NOMO-1 (cell line): ENCODE results near the gene FBLL1.
"Not testable (repeated sequence)": the region's sequence is repeated elsewhere in the genome, so short reads cannot be mapped to it uniquely, and the experiment has no call there.

Experiments used
- DNase-seq, 2 experiments: peaks; one replicate each; lab custom pipeline; 2025; ENCODE audit not compliant: unreplicated experiment in 2 of 2; lab: John Stamatoyannopoulos, UW

FBLL1 gene

DNA sequence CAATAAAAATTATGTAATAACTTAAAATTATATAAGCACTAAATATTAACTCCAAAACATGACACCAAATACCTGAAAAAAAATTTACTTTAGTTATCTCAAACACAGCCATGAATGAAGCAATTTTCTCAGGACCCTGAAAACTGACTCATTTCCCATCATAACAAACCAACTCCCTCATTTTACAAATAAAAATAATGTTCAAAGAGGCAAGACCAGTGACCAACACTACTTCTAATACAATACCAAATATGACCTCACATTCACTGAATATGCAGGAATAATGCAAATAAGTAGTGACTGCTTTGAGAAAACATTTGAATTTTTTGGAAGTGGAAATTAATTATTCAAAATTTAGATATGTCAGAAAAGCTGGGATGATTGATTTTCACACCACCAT lies 21.6 kb downstream of the FBLL1 start:
- no peak for DNase-seq

DNA sequence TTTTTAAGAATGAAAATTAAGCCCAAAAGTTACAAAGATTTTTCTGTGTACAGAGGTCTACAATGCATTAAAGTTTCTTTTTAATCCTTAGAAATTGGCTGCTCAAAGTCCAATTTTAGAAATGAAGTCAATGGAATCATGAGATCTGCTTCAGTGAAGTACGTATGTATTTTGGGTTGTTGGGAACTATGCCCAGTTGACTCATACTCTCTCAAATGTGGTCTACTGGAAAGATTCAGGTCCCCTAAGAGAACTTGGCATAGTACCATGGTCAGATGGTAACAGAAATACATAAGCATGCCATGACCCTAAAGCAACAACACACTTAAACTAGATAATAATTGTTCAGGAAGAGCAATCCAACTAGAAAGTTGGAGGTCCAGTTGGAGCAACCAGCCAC lies 23.0 kb downstream of the FBLL1 start:
- DNase-seq, result no peak

DNA sequence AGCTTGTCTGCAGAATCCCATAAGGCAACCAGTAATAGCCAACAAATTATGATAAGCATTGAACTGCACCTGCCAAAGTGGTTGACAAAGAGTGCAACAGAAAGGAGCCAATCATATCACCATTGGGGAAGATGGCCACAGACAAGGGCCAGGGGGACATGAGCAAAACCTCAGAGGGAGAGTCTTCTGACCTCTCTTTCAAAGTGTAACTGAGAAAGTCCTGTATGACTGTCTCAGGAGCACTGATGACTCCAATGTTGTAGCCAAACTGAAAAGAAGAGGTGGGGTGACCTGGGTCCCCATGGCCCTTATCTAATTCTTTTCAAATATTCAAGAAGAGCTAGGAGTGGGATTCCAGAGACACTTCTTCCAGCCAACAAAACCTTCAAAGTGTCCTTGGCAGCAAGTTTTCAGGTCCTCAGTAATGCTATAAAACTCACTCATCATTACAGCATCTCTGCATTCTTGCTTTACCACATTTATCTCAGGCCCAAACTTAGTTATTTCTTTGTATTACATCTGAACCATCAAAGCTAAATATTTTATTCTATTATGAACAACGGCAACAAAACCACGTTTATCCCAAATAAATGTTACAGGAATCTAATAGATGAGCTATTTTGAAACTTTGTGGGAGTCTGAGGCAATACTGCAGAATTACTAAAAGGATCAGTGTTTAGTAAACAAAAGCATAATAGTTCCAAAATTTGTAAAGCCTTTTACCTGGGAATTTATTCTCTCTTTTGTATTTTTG lies 24.4 kb downstream of the FBLL1 start:
- no peak for DNase-seq

DNA sequence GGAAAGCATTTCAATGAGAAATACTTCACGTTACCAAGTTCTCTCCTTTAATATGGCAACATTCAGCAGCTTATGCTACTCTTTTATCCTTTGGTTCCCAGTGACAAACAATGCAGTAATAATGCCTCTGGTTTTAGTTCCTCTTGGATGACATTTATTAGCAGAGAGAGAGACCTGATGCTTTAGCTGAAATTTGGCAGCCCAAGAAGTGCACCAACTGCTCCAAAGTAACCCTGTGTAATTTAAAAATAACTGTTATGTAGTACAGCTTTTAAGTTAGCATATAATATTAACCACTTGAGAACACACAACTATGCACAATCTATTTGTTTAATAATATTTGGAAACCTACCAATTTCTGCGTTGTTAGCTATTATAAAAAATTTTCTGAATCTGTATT lies 28.3 kb downstream of the FBLL1 start:
- DNase-seq, result no peak

DNA sequence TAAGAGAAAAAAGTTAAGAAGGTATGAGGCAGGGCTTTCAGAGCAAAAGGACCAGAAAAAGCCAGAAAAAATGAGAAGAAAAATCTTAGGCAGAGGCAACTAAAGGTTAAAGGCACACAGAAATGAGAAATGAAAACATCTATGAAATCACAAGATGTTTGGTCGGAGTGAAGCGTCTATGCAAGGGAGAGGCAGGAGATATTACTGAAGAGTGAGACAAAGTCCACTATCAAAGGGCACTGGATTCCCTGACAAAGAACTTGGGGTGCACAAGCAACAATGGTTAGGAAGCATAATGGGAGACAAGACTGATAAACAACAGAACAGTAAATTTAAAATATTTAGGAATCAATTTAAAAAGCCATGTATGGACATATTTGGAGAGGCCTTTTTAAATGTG lies 33.2 kb downstream of the FBLL1 start:
- no peak for DNase-seq

DNA sequence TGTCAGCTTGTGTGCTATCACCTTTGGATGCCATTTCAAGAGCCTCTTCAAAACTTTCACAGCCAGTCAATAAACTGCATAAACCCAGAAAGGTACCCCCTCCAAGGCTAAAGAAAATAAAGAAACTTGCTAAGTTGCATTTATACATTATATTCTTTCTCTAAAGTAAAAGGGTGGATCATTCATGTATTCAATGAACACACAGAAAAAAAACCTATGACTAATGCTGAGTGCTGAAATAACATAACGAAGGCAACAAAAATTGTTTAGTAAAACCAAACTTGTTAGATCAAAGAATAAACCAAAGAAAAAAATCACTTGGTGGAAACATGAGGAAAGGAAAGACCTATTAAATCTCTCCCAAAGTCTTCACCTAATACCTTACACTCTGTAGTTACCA lies 34.9 kb downstream of the FBLL1 start:
- no peak for DNase-seq

DNA sequence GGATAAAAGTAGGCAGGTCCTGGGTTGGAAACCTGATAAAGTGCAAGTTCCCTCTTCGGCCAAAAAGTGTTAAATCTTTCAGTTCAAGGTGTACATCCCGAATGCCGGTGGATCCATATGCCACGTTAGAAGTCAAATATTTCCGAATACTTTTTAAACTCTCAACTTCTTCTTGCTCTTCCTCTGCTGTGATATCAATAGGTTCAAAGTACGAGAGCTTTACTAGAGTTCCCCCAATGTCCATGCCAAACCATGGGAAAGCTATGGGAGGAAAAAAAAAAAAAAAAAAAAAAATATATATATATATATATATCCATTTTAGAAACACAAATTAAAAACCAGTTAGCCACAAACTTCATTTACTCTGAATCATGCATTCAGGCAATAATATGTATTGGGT lies 39.6 kb downstream of the FBLL1 start:
- DNase-seq, result no peak

DNA sequence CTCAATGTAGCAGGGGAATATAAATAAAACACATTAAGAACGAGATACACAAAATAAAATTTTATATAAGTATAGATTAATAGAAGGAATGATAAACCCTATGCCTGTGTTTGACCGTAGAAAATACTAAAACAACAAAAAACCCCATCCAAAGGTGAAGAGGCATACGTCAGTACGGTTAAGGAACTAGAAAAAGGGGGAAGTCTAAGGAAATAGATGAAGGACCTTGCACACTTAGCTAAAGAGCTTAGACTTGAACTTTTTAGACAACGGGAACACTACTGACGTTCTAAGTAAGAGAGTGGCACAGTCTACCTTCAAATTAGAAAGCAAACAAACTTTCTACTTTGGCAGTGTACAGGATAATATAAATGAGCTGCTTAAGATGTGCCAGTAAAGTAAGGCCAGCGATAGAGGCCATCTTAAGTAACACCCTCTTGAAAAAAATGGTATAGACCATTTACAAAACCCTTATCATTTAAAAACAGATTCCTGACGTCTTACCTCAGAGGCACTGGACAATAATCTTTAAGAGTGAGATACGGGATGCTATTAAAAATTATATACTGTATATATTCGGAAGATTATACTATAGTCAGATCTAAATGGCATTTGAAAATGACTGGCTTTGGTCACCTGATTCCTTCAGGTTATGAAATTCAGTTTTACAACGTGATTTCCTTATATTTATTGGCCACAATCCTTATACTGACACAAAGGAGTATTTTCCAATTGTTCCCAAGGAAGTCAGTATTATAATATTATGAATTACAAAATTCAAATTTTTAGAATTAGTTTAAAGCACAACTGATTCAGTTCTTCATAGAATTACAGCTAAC lies 41.6 kb downstream of the FBLL1 start:
- no peak for DNase-seq

DNA sequence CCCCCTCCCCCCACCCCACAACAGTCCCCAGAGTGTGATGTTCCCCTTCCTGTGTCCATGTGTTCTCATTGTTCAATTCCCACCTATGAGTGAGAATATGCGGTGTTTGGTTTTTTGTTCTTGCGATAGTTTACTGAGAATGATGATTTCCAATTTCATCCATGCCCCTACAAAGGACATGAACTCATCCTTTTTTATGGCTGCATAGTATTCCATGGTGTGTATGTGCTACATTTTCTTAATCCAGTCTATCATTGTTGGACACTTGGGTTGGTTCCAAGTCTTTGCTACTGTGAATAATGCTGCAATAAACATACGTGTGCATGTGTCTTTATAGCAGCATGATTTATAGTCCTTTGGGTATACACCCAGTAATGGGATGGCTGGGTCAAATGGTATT lies 44.6 kb downstream of the FBLL1 start:
- not testable (repeated sequence) for DNase-seq

DNA sequence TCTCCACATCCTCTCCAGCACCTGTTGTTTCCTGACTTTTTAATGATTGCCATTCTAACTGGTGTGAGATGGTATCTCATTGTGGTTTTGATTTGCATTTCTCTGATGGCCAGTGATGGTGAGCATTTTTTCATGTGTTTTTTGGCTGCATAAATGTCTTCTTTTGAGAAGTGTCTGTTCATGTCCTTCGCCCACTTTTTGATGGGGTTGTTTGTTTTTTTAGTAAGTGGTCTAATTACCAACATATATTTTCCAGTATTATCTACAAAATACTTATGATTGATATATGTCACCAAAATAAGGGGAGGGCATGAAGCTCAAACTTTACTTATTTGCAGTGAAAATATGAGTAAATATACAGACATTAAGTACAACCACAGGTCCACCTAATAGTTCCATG lies 45.1 kb downstream of the FBLL1 start:
- not testable (repeated sequence) for DNase-seq

DNA sequence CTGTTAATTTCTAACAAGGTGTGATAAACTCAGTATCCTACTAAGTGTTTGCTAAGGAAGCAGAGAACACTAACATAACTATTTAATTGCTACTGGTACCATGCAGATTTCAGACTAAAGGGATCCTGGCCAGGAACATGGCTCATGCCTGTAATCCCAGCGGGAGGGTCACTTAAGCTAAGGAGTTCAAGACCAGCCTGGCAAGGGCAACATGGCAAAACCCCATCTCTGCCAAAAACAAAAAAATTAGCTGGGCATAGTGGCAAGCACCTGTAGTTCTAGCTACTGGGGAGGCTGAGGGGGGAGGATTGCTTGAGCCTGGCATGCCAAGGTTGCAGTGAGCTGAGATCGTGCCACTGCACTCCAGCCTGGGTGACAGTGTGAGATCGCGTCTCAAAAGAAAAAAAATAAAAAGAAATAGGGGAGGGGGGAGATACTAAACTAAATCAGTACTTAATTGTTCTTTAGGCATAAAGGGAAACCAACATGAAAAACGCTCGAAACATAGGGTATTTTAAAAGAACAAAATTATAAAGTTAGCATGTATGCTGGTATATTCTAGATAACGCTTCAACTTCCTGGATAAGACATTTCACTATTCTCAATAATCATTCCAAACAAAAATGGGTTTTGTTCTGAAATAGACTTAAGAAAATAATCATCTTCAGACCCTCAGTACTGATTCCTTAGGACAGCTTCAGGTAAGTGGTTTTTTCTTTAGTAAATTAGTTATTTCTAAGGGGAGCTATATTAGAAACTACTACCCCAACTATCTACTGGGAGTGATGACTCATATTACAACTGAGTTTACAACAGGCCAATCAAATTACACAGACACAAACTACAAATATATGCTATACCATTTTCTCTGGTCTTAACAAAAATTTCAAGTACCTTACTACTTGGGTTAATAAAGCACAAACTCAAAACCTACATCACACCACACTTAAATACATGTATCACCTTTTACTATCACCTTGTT lies 46.6 kb downstream of the FBLL1 start:
- DNase-seq, result no peak

DNA sequence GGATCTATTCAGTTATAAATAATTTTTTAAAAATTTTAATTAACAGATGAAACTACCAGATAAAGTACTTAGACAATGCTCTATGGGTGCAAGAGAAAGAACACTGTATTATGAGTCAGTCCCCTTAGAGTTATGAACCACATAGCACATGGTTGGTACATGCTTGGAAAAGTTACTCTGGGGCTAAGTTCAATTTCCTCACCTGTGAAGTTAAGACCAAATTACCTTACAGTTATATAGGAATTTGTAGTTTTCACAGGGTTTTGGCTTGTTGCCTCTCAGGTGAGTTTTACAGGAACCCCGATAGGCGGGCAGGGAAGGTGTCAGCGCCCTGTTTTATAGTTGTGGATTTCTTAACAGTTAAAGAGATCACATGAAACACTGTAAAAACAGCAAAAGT lies 48.9 kb downstream of the FBLL1 start:
- DNase-seq, result peak in 1 of 2 experiments; percentile 20

DNA sequence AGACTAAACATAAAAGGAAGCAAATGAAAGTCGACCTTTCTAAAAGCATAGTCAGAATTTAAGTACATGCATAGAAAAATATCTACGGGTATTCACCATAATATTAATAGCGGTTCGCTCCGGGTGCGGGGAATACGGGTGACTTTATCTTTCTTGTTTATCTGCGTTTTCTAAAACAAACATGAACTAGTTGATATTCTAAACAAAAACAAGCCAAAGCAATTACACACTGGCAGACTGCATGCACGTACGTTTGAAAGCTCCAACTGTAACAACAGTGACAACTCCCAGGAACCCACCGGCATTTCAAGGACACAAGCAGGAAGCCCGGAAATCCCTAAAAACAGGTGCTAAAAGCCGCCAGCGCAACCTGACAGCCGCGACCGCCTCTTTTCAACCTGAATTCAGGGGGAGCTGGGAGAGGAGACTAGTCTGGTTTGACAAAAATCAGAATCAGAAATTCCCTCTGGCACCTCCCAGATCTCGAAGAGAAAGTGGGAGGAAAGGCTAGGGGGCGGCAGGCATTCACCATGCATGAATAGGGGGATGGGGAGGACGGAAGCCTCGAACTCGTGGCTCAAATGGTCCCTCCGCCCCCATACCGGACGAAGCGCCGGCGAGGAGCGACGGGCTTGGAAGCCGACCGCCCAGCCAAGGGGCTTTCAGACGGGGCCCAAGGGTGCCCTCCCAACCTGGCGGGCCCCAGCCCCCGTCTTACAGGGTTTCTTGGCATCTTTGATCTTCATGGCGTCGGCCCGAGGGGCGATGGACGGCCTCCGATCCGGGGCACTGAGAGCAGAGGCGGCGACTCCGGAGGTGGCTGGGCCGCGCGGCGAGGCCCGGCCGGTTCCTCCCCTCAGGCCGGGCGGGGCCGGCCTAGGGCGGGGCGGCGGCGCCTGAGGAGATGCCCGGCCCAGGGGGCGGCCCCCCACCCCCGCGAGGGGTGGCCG lies 49.7 kb downstream of the FBLL1 start, which contains the start of gene PANK3:
TSS of gene PANK3 (minus strand) at position 831 of the 950 bp plus-strand sequence. CDS start at position 746, 85 bp downstream.
- peak; percentile 74 to 83 for DNase-seq

DNA sequence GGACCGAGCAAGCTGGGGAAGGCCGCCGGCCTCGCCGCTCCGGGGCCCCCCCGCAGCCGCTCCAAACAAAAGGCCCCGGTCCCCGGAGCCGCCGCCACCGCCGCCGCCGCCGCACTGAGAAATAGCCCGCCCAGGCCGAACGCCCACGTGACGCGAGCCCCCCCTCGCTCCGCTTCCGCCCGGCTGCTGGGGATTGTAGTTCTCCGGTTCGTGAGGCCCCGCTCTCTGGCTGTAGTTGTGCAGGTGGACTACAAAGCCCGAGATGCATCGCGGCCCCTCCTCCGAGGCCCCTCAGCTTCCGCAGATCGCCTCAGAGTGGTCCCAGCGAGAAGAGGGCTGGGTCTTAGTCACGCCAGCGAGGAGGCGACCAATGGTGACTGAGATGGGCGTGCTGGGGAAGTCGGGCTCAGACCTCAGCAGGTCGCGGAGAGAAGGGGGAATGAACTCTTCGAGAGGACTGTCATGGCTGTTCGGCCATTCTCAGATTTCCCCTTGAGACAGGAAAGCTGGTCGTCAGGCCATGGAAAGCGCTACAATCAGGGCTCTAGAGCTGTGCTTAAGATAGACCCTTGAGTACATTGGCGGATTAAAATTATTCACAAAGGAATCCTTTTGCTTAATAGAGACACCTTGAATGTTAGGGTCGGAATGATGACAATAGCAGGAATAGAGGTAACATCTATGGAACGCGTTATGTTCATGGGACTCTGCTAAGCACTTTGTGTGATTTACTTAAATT lies 50.6 kb downstream of the FBLL1 start:
- DNase-seq, result peak; percentile 98 to 99

DNA sequence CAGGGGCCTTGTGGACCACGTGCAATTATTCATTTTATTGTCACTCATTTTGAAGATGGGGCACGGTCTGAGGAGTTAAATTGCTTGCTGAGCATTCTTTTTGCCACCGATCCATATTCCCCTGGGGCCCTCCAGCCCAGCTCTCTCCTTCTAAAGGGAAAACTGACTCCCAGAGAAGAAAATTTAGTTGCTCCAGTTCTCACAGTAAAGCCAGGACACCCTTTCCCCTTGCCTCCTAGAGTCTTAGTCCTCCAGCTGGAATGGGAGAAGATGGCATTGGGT lies 51.1 kb downstream of the FBLL1 start:
- no peak for DNase-seq
